Measurements from ENCODE around the gene SLC7A4. TPM values are rescaled to one million over a fixed set of nuclear protein-coding genes. Genes with fewer than 3 reads are reported as not detected.

Gene SLC7A4
- total RNA-seq, 1 donor from 2014 or later, result 0.59 TPM

DNA sequence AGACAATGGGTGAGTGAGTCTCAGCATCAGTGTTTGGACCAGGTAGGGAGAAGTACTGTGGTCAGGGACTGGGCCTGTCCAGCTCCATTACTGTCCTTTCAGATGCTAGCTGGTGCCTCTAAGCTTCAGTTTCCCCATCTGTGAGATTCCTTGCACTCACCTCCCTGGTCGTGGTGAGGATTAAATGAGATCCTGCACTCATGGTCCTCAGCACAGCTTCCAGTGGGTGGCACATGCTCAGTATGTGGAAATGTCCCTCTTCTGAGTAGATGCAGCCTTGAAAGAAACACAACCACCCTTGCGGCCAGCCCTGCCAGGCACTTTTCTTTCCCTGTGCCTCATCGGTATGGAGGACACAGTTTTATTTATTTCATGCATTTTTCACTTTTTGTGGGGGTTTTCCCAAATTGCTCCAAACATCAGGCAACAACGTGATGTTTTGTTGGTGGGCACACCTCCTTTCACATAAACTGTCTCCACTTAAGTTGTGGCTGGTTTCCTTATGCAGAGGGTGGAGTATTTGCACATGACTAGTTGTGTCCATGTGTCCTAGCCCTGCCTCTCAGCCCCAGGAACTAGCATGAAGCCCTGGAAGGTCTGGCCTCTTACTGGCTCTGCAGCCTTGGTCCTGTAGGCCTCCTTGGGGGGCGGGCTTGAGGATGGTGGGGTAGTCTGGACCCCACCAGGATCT lies 49.1 kb downstream of the SLC7A4 start:
- Mint-ChIP-seq H3K27ac (ENCODE audit: unreplicated experiment) (peak overlapping the region; percentile 91), H3K9me3 (ENCODE audit: unreplicated experiment) (peaks cover 9% of the 10 kb centered on the region), H3K27me3 (ENCODE audit: unreplicated experiment) (peaks cover 9% of the 10 kb centered on the region), H3K36me3 (ENCODE audit: unreplicated experiment) (no peaks in the 10 kb centered on the region), H3K4me1 (ENCODE audit: low read depth, unreplicated experiment) (peaks cover 7% of the 10 kb centered on the region), H3K4me3 (ENCODE audit: unreplicated experiment) (peak overlapping the region; percentile 99)
- TF ChIP-seq, protein P1, sequence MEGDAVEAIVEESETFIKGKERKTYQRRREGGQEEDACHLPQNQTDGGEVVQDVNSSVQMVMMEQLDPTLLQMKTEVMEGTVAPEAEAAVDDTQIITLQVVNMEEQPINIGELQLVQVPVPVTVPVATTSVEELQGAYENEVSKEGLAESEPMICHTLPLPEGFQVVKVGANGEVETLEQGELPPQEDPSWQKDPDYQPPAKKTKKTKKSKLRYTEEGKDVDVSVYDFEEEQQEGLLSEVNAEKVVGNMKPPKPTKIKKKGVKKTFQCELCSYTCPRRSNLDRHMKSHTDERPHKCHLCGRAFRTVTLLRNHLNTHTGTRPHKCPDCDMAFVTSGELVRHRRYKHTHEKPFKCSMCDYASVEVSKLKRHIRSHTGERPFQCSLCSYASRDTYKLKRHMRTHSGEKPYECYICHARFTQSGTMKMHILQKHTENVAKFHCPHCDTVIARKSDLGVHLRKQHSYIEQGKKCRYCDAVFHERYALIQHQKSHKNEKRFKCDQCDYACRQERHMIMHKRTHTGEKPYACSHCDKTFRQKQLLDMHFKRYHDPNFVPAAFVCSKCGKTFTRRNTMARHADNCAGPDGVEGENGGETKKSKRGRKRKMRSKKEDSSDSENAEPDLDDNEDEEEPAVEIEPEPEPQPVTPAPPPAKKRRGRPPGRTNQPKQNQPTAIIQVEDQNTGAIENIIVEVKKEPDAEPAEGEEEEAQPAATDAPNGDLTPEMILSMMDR (IDR thresholded peaks at IDR 0.05; ENCODE audit: partially characterized antibody, unreplicated experiment), result no peak
- no peak for DNase-seq

DNA sequence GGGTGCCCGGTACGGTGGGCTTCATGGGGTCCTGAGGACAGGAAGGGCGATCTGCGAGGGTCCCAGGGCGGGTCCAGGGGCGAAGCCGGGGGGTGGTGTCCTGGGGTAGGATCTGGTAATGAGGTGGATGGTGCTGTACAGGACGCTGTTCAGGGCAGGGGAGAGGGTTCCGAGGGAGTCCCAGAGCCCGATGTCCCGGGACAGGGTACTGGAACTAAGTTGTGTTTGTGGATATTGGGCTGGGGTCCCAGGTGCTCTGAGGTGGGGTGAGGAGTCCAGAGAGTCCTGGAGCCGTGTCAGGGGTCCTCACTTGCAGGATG lies 49.8 kb downstream of the SLC7A4 start:
- Mint-ChIP-seq H3K9me3 (ENCODE audit: unreplicated experiment) (peaks cover 9% of the 10 kb centered on the region), H3K27me3 (ENCODE audit: unreplicated experiment) (peaks cover 9% of the 10 kb centered on the region), H3K4me3 (ENCODE audit: unreplicated experiment) (peak overlapping the region; percentile 99), H3K27ac (ENCODE audit: unreplicated experiment) (peak overlapping the region; percentile 91), H3K36me3 (ENCODE audit: unreplicated experiment) (no peaks in the 10 kb centered on the region), H3K4me1 (ENCODE audit: low read depth, unreplicated experiment) (peaks cover 7% of the 10 kb centered on the region)
- DNase-seq, result no peak
- TF ChIP-seq, protein P1 (IDR thresholded peaks at IDR 0.05; ENCODE audit: partially characterized antibody, unreplicated experiment), result no peak

DNA sequence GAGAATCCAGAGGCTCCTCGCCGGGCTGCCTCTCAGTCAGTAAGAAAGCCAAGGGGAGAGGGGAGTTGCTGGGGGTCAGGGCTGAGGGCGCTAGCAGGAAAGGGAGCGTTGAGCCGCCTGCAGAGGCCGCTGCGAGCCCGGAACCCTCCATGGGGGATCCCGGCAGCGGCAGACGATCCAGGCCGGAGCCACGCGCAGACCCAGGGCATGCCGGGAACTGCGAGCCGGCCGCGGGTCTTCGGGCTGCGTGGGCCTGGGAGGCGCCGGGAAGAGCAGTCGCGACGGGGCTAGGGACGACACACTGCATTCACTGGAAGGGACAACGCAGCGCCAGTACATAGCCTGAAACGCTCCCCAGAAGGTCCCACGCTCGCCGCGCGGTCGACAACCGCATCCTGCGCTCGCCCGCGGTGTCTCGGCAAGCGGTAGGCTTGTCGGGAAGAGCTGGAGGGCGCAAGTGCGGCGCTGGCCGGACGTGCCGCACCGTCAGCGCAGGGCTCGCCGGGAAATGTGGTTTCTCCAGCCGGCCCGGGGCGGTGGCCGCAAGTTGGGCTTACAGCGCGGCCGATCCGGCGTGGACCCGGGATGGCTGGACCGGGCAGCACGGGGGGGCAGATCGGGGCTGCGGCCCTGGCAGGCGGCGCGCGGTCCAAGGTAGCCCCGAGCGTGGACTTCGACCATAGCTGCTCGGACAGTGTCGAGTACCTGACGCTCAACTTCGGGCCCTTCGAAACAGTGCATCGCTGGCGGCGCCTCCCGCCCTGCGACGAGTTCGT lies 50.4 kb downstream of the SLC7A4 start, which contains the start of gene LZTR1:
Gene LZTR1 (plus strand): TSS at position 511 of the 776 bp plus-strand sequence. CDS start 75 bp downstream, at position 586.
- TF ChIP-seq, protein P1 (IDR thresholded peaks at IDR 0.05; ENCODE audit: partially characterized antibody, unreplicated experiment), result peak; percentile 20
- peak within 1 kb of the TSS; percentile 99 for H3K4me3 Mint-ChIP-seq (ENCODE audit: unreplicated experiment)
- peaks cover 7% of the 10 kb centered on the region for H3K4me1 Mint-ChIP-seq (ENCODE audit: low read depth, unreplicated experiment)
- H3K36me3 Mint-ChIP-seq (ENCODE audit: unreplicated experiment), result no peaks in the 10 kb centered on the region
- peaks cover 9% of the 10 kb centered on the region for H3K27me3 Mint-ChIP-seq (ENCODE audit: unreplicated experiment)
- peaks cover 9% of the 10 kb centered on the region for H3K9me3 Mint-ChIP-seq (ENCODE audit: unreplicated experiment)
- DNase-seq, result peak; percentile 91
- H3K27ac Mint-ChIP-seq (ENCODE audit: unreplicated experiment), result peak within 1 kb of the TSS; percentile 91

DNA sequence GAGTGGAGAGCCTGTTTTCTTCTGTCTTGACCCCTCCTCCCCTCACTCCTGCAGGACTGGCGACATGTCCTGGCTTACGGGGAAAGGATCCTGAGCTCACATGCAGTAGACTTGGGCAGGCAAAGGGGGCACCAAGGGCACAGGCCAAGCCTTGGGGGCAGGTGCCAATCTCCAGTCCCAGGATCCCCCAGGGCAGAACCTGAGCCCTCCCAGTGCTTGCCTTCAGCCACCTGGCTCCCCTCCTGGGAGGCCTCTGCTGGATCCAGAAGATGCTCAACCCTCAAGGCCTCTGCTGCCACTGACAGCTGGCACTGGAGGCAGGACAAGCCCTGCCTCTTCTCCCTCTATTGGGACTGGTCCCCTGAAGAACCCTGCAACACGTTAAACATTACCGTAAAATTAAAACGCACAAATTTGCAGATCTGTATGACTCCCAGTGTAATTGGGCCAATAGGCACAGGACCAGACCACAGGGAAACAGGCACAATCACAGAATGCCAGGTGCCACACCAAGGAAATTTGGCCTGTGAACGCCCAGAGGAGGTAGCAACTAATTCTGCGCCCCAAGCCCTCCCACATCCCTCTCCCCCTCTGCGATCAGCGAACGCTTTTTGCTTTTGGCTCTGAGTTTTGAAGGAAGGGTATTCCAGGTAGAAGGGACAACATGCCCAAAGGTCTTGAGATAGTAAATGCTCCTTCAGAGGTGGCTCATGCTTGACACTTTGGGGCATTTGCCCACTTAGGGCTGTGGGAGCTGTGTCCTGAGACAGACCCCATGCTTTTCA lies 51.2 kb downstream of the SLC7A4 start:
- TF ChIP-seq, protein P1 (IDR thresholded peaks at IDR 0.05; ENCODE audit: partially characterized antibody, unreplicated experiment), result no peak
- Mint-ChIP-seq H3K4me3 (ENCODE audit: unreplicated experiment) (peak overlapping the region; percentile 84), H3K27ac (ENCODE audit: unreplicated experiment) (peak overlapping the region; percentile 59), H3K9me3 (ENCODE audit: unreplicated experiment) (peaks cover 10% of the 10 kb centered on the region), H3K27me3 (ENCODE audit: unreplicated experiment) (peaks cover 9% of the 10 kb centered on the region), H3K4me1 (ENCODE audit: low read depth, unreplicated experiment) (peaks cover 7% of the 10 kb centered on the region), H3K36me3 (ENCODE audit: unreplicated experiment) (no peaks in the 10 kb centered on the region)
- DNase-seq, result no peak
